Coronary artery (tissue), 2 donors: ENCODE results near the gene CCSER1.

Source experiments
- DNase-seq: peaks from one replicate; pipeline ENCODE4 v3.0.0-alpha.2; 2017; ENCODE audit warnings: low spot score
- H3K27ac ChIP-seq, 2 donors: fragments of 200-600 bp; sonication (generic); one replicate each; pipeline ENCODE4 v1.5.1; 2016 to 2019
- H3K4me3 ChIP-seq: fragments of 200-600 bp; sonication (generic); 2 replicates; pipeline ENCODE4 v1.5.1; 2016; ENCODE audit warnings: mild to moderate bottlenecking, moderate library complexity
- CTCF ChIP-seq: fragments of 200-600 bp; sonication (generic); IDR thresholded peaks from one replicate; pipeline ENCODE4 v1.5.1; 2019; ENCODE audit warnings: antibody characterized with exemption

CCSER1 gene

DNA sequence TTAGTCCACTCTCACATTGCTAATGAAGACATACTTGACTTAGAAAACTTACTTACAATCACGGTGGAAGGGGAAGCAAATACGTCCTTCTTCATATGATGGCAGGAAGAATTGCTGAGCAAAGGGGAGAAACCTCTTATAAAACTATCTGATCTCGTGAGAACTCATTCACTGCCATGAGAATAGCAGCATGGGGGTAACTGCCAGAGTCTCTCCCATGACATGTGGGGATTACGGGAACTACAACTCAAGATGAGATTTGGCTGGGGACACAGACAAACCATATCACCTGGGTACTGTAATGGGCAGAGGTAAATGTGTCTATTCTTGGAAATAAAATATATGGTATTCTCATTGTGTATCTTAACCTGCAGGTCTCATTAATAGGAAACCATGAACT lies 1464.9 kb downstream of the CCSER1 start:
- no peak overlapping the region for H3K4me3 ChIP-seq
- no peak for DNase-seq
- TF ChIP-seq CTCF, result no peak
- no peak overlapping the region for H3K27ac ChIP-seq

GRCh38 chr4:91596718-91597117 lies 1469.5 kb downstream of the CCSER1 start:
- no peak overlapping the region for H3K4me3 ChIP-seq
- DNase-seq, result no peak
- no peak for TF ChIP-seq CTCF
- no peak overlapping the region for H3K27ac ChIP-seq

GRCh38 chr4:91598696-91599095 lies 1471.5 kb downstream of the CCSER1 start:
- DNase-seq, result no peak
- no peak overlapping the region for H3K4me3 ChIP-seq
- no peak overlapping the region for H3K27ac ChIP-seq
- TF ChIP-seq CTCF, result no peak

- Histone ChIP-seq H3K4me3 (no peak overlapping the region), H3K27ac (no peak overlapping the region)
- no peak for TF ChIP-seq CTCF
- no peak for DNase-seq
These were observed 1473.1 kb downstream of the CCSER1 start for GRCh38 chr4:91600301-91600700.

GRCh38 chr4:91601401-91601800 lies 1474.2 kb downstream of the CCSER1 start:
- Histone ChIP-seq H3K27ac (no peak overlapping the region), H3K4me3 (no peak overlapping the region)
- DNase-seq, result no peak
- TF ChIP-seq CTCF, result no peak

DNA sequence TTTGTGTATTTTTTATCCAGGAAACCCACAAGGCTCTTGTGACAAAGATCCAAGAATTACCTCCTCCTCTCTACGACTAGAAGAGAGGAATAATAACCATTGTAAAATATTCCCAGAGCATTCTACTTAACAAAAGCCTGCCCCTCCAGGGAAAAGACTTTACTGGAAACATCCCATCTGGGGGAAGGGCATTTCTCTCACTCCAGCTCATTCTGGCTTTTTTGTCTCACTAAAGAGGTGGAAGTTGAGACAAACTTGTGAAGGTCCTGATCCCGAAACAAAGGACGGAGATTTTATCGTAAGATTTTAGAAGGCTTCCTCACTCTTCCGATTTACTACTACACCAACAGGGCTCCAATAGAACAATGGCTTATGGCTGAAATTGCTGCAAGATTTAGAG lies 1484.6 kb downstream of the CCSER1 start:
- H3K27ac ChIP-seq, result no peak overlapping the region
- DNase-seq, result no peak
- TF ChIP-seq CTCF, result no peak
- no peak overlapping the region for H3K4me3 ChIP-seq

DNA sequence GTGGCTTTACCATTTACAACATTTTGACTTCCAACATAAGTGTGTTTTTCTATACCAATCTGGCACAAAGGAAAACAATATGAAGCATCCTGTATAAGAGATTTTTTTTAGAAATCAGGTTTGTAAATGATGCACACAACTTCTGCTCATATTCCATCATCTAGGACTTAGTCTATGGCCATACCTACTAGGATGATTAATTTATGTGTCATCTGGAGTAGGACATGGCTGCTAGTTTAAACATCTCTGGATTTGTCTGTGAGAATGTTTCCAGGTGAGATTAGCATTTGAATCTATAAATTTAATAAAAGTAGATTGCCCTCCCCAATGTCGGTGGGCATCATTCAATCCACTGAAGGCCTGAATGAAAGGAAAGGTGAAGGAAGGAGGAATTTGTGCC lies 1493.8 kb downstream of the CCSER1 start:
- no peak for DNase-seq
- no peak for TF ChIP-seq CTCF
- Histone ChIP-seq H3K4me3 (no peak overlapping the region), H3K27ac (no peak overlapping the region)
